ENCODE results near the gene SNAI3.

SNAI3 gene

GRCh38 chr16:88651989-88652761, 34.1 kb downstream of the SNAI3 start:
- in situ Hi-C loops (cut with MboI; ENCODE audit: low sequenced_read_pairs), result no loop called here

GRCh38 chr16:88651276-88651988, 34.9 kb downstream of the SNAI3 start:
- in situ Hi-C loops (cut with MboI; ENCODE audit: low sequenced_read_pairs), result no loop called here

- in situ Hi-C loops (cut with MboI; ENCODE audit: low sequenced_read_pairs), result no loop called here
Observed at GRCh38 chr16:88650749-88651275, 35.5 kb downstream of the SNAI3 start, which contains the start of gene CYBA. Gene CYBA, minus strand, starts transcription at chr16:88651053. Its CDS starts 40 bp downstream, at chr16:88651013.

GRCh38 chr16:88649924-88650748, 36.2 kb downstream of the SNAI3 start:
- in situ Hi-C loops (cut with MboI; ENCODE audit: low sequenced_read_pairs), result no loop called here

- in situ Hi-C loops (cut with MboI; ENCODE audit: low sequenced_read_pairs), result no loop called here
Observed at GRCh38 chr16:88649195-88649923, 36.9 kb downstream of the SNAI3 start.

- in situ Hi-C loops (cut with MboI; ENCODE audit: low sequenced_read_pairs), result no loop called here
Observed at GRCh38 chr16:88647178-88648070, 38.9 kb downstream of the SNAI3 start.

- in situ Hi-C loops (cut with MboI; ENCODE audit: low sequenced_read_pairs), result no loop called here
Observed at GRCh38 chr16:88646345-88647034, 39.8 kb downstream of the SNAI3 start.

- in situ Hi-C loops (cut with MboI; ENCODE audit: low sequenced_read_pairs), result no loop called here
Observed at GRCh38 chr16:88645941-88646340, 40.4 kb downstream of the SNAI3 start.

- in situ Hi-C loops (cut with MboI; ENCODE audit: low sequenced_read_pairs), result no loop called here
Observed at GRCh38 chr16:88645455-88645854, 40.9 kb downstream of the SNAI3 start.

GRCh38 chr16:88643644-88643932, 42.7 kb downstream of the SNAI3 start:
- in situ Hi-C loops (cut with MboI; ENCODE audit: low sequenced_read_pairs), result no loop called here

GRCh38 chr16:88642881-88643643, 43.2 kb downstream of the SNAI3 start:
- in situ Hi-C loops (cut with MboI; ENCODE audit: low sequenced_read_pairs), result no loop called here

- in situ Hi-C loops (cut with MboI; ENCODE audit: low sequenced_read_pairs), result no loop called here
Observed at GRCh38 chr16:88640498-88641247, 45.6 kb downstream of the SNAI3 start.

- in situ Hi-C loops (cut with MboI; ENCODE audit: low sequenced_read_pairs), result no loop called here
Observed at GRCh38 chr16:88640039-88640495, 46.2 kb downstream of the SNAI3 start.

- in situ Hi-C loops (cut with MboI; ENCODE audit: low sequenced_read_pairs), result no loop called here
Observed at GRCh38 chr16:88639231-88640038, 46.9 kb downstream of the SNAI3 start.

- in situ Hi-C loops (cut with MboI; ENCODE audit: low sequenced_read_pairs), result no loop called here
Observed at GRCh38 chr16:88638323-88639230, 47.7 kb downstream of the SNAI3 start, which contains the start of gene IL17C. Gene IL17C, plus strand, starts transcription at chr16:88638572. Its CDS starts 70 bp downstream, at chr16:88638642.

Data from HL-60/S4 (cell line).